Prostate gland (tissue), 2 donors: ENCODE data around the gene POLD3.

Experiments
- POLR2A ChIP-seq: fragments of 450-650 bp; IDR thresholded peaks from one replicate; pipeline ENCODE4 v1.6.1; 2016; ENCODE audit warnings: antibody characterized with exemption, mild to moderate bottlenecking
- POLR2AphosphoS5 ChIP-seq: sonication (generic); formaldehyde crosslinking; IDR thresholded peaks from one replicate; pipeline ENCODE4 v1.6.1; 2017; ENCODE audit warnings: antibody characterized with exemption
- TF ChIP-seq, protein P1 (sequence below), 4 experiments: fragments of 200-600 bp in 2 of 4; fragments of 450-650 bp in 2 of 4; sonication (generic) in 2 of 4; IDR thresholded peaks; 1 replicate in 3 of 4; 2 replicates in 1 of 4; pipeline ENCODE4 v1.5.1; 2016 to 2019; ENCODE audit warnings: antibody characterized with exemption in 4 of 4, mild to moderate bottlenecking in 2 of 4, moderate library complexity in 2 of 4

DNA sequence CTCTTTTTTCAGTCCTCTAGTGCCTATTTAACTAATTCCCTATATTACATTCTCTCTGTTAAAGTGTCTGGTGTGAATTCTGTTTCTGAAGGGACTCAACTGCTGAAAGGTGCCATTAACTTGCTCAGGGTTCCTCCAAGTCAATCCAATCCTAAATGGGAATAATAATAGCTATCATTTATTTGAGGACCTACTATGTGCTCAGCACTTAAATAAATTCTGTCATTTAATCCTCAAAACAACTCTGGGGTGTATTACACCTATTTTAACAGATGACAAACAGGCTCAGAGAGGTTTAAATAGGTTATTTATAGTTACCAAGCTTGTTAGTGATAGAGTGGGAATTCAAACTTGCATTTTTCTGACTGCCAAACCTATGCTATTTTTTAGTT lies 40.6 kb upstream of the POLD3 start:
- no peak for TF ChIP-seq POLR2AphosphoS5
- TF ChIP-seq, protein P1, sequence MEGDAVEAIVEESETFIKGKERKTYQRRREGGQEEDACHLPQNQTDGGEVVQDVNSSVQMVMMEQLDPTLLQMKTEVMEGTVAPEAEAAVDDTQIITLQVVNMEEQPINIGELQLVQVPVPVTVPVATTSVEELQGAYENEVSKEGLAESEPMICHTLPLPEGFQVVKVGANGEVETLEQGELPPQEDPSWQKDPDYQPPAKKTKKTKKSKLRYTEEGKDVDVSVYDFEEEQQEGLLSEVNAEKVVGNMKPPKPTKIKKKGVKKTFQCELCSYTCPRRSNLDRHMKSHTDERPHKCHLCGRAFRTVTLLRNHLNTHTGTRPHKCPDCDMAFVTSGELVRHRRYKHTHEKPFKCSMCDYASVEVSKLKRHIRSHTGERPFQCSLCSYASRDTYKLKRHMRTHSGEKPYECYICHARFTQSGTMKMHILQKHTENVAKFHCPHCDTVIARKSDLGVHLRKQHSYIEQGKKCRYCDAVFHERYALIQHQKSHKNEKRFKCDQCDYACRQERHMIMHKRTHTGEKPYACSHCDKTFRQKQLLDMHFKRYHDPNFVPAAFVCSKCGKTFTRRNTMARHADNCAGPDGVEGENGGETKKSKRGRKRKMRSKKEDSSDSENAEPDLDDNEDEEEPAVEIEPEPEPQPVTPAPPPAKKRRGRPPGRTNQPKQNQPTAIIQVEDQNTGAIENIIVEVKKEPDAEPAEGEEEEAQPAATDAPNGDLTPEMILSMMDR (IDR thresholded peaks at IDR 0.05) = no peak
- TF ChIP-seq POLR2A = no peak
